Vagina (tissue), 2 donors: ENCODE data around the gene ARID1B.

Experiments
- POLR2AphosphoS5 ChIP-seq, 2 donors: sonication (generic); formaldehyde crosslinking; IDR thresholded peaks; one replicate each; pipeline ENCODE4 v1.9.0; 2017; ENCODE audit warnings: antibody characterized with exemption in 2 of 2, mild to moderate bottlenecking in 2 of 2, low read depth in 1 of 2; ENCODE audit not compliant: insufficient read depth in 1 of 2
- TF ChIP-seq, protein P1 (sequence below), 3 experiments: fragments of 450-650 bp in 2 of 3; fragments of 200-600 bp in 1 of 3; sonication (generic) in 1 of 3; IDR thresholded peaks; one replicate each; pipeline ENCODE4 v1.5.1; 2017 to 2019; ENCODE audit warnings: antibody characterized with exemption in 3 of 3, mild to moderate bottlenecking in 2 of 3, moderate library complexity in 2 of 3

DNA sequence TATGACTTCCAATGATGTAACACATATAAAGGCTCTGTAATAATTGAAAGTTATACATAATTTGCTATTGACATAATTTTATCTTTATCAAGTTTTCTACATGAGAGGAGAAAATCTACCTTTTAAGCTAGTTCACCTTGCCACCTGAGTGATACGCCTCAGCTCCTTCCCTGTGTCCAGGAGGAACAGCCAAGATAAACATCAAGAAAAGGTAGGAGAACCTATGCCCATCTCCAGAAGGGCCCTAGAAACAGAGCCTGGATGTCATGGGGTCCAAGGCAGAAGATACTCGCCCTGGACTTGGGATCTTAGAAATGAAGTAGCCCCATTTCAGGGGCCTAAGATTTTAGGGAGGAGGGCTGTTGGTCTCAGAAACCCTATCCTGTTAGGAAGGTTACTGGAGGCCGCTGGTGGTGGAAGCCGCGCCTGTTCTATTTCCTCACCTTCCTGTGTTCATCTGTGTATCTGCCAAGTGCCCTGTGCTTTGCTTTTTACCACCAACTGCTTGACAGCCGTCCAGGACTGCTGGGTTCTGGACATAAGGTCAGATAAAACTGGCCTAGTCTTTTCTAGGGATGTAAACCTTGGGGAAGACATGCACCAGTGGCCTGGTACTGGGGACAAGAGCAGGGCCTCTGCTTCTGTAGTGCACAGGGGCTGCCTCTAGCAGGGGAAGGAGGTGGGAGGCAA is 178.5 kb downstream of the ARID1B start:
- TF ChIP-seq, protein P1, sequence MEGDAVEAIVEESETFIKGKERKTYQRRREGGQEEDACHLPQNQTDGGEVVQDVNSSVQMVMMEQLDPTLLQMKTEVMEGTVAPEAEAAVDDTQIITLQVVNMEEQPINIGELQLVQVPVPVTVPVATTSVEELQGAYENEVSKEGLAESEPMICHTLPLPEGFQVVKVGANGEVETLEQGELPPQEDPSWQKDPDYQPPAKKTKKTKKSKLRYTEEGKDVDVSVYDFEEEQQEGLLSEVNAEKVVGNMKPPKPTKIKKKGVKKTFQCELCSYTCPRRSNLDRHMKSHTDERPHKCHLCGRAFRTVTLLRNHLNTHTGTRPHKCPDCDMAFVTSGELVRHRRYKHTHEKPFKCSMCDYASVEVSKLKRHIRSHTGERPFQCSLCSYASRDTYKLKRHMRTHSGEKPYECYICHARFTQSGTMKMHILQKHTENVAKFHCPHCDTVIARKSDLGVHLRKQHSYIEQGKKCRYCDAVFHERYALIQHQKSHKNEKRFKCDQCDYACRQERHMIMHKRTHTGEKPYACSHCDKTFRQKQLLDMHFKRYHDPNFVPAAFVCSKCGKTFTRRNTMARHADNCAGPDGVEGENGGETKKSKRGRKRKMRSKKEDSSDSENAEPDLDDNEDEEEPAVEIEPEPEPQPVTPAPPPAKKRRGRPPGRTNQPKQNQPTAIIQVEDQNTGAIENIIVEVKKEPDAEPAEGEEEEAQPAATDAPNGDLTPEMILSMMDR (IDR thresholded peaks at IDR 0.05): no peak
- no peak for TF ChIP-seq POLR2AphosphoS5 (IDR thresholded peaks at IDR 0.05; ENCODE audit: insufficient read depth in 1 of 2, low read depth in 1 of 2)
